ENCODE data around the gene URB1.

Gene URB1

DNA sequence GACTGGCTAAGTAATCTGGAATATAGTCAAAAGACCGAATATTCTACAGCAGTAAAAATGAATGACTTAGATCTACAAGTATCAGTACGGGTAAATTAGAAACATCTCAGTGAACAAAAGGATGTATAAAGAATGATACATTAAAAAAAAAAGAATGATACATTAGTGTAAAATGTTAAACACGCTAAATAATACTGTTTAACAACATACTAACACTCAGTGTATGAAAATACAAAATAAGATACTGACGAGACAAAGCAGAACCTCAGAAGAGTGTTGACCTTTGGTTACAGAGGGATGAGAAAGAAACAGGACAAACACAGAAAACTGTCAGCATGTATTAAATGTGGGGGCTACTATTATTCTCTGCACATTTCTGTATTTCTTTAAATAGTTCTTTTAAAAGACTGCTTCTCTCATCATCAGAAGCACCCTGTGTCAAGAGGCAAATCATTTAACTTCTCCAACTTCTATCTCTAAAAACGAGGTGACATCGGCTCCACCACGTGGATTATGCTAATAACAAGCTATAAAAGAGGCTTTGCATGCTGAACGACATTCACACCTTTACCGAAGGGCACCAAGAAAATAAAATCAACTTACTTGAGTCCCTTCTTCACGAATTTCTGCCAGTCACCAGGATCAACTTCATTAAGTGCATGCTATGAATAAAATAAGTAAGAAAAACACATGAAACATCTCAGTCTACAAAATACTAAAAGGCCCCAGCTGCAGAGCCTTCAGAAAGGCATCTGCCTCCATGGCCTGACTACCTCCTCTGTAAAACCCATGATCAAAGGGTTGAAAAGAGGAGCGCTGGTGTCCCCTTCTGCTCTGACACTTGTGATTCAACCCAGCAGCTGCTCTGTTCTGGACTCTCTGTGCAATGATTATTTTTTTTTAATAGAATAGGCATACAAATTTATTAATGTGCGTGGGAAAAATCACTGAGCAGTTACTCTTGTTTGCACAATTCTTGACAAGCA is 51.7 kb downstream of the URB1 start:
- Mint-ChIP-seq H3K36me3 (ENCODE audit: low read depth) (peaks cover 79% of the 10 kb centered on the region), H3K27me3 (ENCODE audit: low read depth) (peaks cover 4% of the 10 kb centered on the region), H3K9me3 (peaks cover 22% of the 10 kb centered on the region), H3K27ac (no peak overlapping the region), H3K4me1 (peaks cover 35% of the 10 kb centered on the region), H3K4me3 (no peak overlapping the region)
- TF ChIP-seq, protein P1, sequence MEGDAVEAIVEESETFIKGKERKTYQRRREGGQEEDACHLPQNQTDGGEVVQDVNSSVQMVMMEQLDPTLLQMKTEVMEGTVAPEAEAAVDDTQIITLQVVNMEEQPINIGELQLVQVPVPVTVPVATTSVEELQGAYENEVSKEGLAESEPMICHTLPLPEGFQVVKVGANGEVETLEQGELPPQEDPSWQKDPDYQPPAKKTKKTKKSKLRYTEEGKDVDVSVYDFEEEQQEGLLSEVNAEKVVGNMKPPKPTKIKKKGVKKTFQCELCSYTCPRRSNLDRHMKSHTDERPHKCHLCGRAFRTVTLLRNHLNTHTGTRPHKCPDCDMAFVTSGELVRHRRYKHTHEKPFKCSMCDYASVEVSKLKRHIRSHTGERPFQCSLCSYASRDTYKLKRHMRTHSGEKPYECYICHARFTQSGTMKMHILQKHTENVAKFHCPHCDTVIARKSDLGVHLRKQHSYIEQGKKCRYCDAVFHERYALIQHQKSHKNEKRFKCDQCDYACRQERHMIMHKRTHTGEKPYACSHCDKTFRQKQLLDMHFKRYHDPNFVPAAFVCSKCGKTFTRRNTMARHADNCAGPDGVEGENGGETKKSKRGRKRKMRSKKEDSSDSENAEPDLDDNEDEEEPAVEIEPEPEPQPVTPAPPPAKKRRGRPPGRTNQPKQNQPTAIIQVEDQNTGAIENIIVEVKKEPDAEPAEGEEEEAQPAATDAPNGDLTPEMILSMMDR (IDR thresholded peaks at IDR 0.05; ENCODE audit: unreplicated experiment in 3 of 3), result no peak

DNA sequence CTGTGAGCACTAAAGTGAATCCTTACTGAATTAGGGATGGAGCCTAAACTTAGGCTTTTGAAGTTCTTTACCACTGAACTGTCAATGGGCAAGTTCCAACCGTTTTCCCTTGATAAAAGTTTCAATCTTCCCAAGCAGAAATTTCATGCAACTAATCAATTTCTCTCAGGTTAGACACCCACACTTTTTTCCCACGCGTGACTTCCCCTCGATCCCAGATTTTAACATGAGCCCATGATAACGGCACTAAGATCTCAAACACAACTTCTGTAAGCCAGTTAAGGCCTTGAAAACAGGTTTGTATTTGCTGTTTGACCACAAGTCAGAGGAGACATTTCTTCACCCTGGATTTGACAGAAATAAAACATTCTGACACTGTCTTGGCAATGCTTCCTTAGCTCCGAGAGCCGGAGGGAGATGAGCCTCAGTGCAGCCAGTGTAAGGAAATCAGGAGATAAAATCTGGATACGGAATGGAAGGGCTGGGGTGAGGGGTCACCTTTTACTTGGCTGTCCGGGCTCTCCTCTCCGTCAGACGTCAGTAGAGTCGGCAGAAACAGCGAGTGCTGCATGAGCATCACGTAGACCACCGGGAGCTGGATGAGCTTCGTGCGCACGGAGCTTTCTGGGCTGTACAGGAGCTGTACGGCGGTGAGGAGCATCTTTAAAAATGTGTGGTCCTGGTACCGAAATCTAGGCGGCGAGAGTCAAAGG is 54.4 kb downstream of the URB1 start:
- H3K9me3 Mint-ChIP-seq, result peaks cover 2% of the 10 kb centered on the region
- TF ChIP-seq, protein P1 (IDR thresholded peaks at IDR 0.05; ENCODE audit: unreplicated experiment in 3 of 3), result no peak
- peak overlapping the region; percentile 5 to 40 (median 22) for H3K27ac Mint-ChIP-seq
- H3K36me3 Mint-ChIP-seq (ENCODE audit: low read depth), result peaks cover 74% of the 10 kb centered on the region
- H3K27me3 Mint-ChIP-seq (ENCODE audit: low read depth), result no peaks in the 10 kb centered on the region
- no peak overlapping the region for H3K4me3 Mint-ChIP-seq
- H3K4me1 Mint-ChIP-seq, result peaks cover 41% of the 10 kb centered on the region

DNA sequence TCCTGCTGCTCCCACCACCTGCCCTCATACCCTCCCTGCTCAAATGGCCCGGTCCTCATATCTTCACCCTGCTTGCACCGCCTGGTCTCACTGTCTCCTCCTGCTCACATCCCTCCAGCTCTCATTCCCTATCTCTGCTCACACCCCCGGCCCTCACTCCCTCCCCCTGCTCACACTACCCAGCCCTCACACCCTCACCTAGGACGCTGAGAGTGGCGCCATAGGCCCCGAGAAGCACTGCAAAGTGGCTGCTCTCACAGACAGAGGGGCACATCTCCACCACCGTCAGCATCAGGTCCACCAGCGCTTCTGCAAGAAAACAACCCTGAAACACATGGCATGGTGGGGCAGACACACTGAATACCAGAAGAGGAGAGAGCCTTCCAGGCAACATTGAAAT is 55.6 kb downstream of the URB1 start:
- Mint-ChIP-seq H3K27me3 (ENCODE audit: low read depth) (no peaks in the 10 kb centered on the region), H3K27ac (no peak overlapping the region), H3K36me3 (ENCODE audit: low read depth) (peaks cover 77% of the 10 kb centered on the region), H3K4me1 (peaks cover 41% of the 10 kb centered on the region), H3K9me3 (no peaks in the 10 kb centered on the region), H3K4me3 (no peak overlapping the region)
- TF ChIP-seq, protein P1 (IDR thresholded peaks at IDR 0.05; ENCODE audit: unreplicated experiment in 3 of 3), result no peak

DNA sequence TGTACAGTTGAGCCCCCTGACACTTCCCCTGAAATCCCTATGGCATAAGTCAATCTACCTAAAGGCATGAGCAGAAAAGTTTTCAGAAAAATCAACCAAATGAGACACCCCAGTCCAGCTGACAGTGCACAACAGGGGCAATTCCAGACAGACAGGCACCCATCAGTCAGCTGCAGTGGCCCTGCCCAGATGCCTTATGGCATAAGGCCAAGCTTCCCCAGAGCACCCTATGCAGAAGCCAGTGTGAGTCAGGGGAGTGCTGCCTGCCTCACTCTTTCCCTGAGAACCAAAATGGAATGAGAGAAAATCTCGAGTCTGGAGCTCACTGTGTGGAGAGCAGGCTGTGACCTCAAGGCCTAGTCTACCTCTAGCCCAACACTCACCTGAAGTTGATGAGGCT is 56.1 kb downstream of the URB1 start:
- peaks cover 40% of the 10 kb centered on the region for H3K4me1 Mint-ChIP-seq
- no peak overlapping the region for H3K4me3 Mint-ChIP-seq
- H3K36me3 Mint-ChIP-seq (ENCODE audit: low read depth), result peaks cover 80% of the 10 kb centered on the region
- H3K27me3 Mint-ChIP-seq (ENCODE audit: low read depth), result no peaks in the 10 kb centered on the region
- no peak overlapping the region for H3K27ac Mint-ChIP-seq
- TF ChIP-seq, protein P1 (IDR thresholded peaks at IDR 0.05; ENCODE audit: unreplicated experiment in 3 of 3), result no peak
- H3K9me3 Mint-ChIP-seq, result no peaks in the 10 kb centered on the region

DNA sequence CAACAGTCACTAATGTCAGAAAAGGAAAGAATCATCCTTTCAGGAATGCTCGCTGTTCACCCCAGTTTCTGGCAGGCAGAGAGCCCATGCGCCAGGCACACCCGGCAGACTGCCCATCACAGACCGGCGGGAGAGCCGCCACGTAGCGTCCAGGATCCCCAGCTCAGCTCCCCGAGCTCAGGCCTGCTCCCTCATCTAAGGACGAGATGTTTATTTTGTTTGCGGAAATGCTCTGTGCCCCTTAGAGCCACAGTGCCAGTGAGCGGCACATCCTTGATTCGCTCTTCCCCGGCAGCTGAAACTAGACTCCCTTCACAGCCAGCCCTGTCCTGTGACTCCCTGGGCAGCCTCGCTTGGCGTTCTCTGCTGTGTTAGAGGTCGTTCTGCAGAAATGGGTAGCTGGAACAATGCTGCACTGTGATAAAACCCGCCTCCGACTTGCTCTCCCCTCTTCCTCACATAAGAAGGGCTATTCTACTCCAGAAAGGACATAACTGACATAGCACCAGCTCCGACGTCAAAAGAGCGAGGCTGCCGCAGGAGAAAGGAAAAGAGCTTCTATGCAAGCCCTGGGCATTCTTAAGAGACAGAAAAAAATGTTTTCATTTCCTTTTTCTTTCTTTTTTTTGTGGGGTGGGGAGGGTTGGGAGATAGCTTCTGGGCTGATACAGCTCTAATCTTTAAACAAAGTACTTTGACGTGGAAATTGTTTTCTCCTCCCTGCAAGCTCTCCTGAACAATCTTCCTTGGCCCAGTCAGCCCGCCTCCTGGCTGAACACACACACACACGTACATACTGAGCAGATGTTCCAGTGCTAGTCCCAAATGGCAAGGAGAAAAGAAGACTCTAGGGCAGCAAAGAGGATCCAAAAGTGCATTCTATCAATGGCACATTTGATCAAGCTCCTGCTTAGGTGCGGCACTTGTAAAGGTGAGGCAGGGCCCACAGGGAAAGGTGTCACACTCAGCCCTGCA is 56.9 kb downstream of the URB1 start:
- Mint-ChIP-seq H3K27ac (no peak overlapping the region), H3K4me1 (peaks cover 39% of the 10 kb centered on the region), H3K4me3 (no peak overlapping the region), H3K27me3 (ENCODE audit: low read depth) (no peaks in the 10 kb centered on the region), H3K36me3 (ENCODE audit: low read depth) (peaks cover 79% of the 10 kb centered on the region), H3K9me3 (no peaks in the 10 kb centered on the region)
- TF ChIP-seq, protein P1 (IDR thresholded peaks at IDR 0.05; ENCODE audit: unreplicated experiment in 3 of 3), result no peak
